H9 (cell line): ENCODE measurements around the gene DIAPH2. TPM values are rescaled to one million over a fixed set of nuclear protein-coding genes. Genes with fewer than 3 reads are reported as not detected.

Experiments
- DNase-seq: peaks from one replicate; pipeline ENCODE4 v3.0.0-alpha.2; 2017
- H2AFZ ChIP-seq: one replicate; pipeline ENCODE4 v1.6.1; 2013; ENCODE audit warnings: mild to moderate bottlenecking, low read length, control low read depth, moderate library complexity
- H2AK5ac ChIP-seq: 2 replicates; pipeline ENCODE4 v1.6.1; 2013; ENCODE audit warnings: low read length, control low read depth, mixed read lengths; ENCODE audit not compliant: insufficient read length
- H2BK120ac ChIP-seq: one replicate; pipeline ENCODE4 v1.6.1; 2013; ENCODE audit warnings: low read depth, mild to moderate bottlenecking, low read length, control low read depth, inconsistent platforms; ENCODE audit not compliant: poor library complexity, severe bottlenecking
- H2BK12ac ChIP-seq: 2 replicates; pipeline ENCODE4 v1.6.1; 2013; ENCODE audit warnings: low read length, control low read depth, mixed read lengths, low read depth; ENCODE audit not compliant: insufficient read length
- H2BK15ac ChIP-seq: 2 replicates; pipeline ENCODE4 v1.6.1; 2013; ENCODE audit warnings: low read depth, low read length, control low read depth
- H2BK20ac ChIP-seq: one replicate; pipeline ENCODE4 v1.6.1; 2013; ENCODE audit warnings: low read depth, mild to moderate bottlenecking, low read length, control low read depth, inconsistent platforms; ENCODE audit not compliant: poor library complexity, severe bottlenecking
- H2BK5ac ChIP-seq: 2 replicates; pipeline ENCODE4 v1.6.1; 2013; ENCODE audit warnings: low read length, control low read depth, mixed read lengths; ENCODE audit not compliant: insufficient read length
- H3K14ac ChIP-seq: 2 replicates; pipeline ENCODE4 v1.6.1; 2013; ENCODE audit warnings: low read length, control low read depth; ENCODE audit not compliant: insufficient read depth
- H3K18ac ChIP-seq: 2 replicates; pipeline ENCODE4 v1.6.1; 2013; ENCODE audit warnings: low read depth, mild to moderate bottlenecking, mixed read lengths, low read length, control low read depth; ENCODE audit not compliant: insufficient read length
- H3K23ac ChIP-seq: 2 replicates; pipeline ENCODE4 v1.6.1; 2013; ENCODE audit warnings: low read length, control low read depth, mixed read lengths, low read depth; ENCODE audit not compliant: insufficient read length
- H3K23me2 ChIP-seq: 2 replicates; pipeline ENCODE4 v1.6.1; 2013; ENCODE audit warnings: low read depth, mild to moderate bottlenecking, mixed read lengths, low read length, control low read depth; ENCODE audit not compliant: insufficient read length, poor library complexity, severe bottlenecking
- H3K27ac ChIP-seq: 2 replicates; pipeline ENCODE4 v1.5.1; 2013; ENCODE audit warnings: low read length, control low read depth, mixed read lengths, low read depth; ENCODE audit not compliant: insufficient read length
- H3K27me3 ChIP-seq: 2 replicates; pipeline ENCODE4 v1.6.1; 2013; ENCODE audit warnings: low read length, control low read depth, inconsistent platforms; ENCODE audit not compliant: insufficient read depth
- H3K4ac ChIP-seq: 2 replicates; pipeline ENCODE4 v1.6.1; 2013; ENCODE audit warnings: low read depth, mild to moderate bottlenecking, control low read depth, inconsistent platforms, low read length, moderate library complexity
- H3K4me1 ChIP-seq: 2 replicates; pipeline ENCODE4 v1.6.1; 2013; ENCODE audit warnings: low read length, control low read depth, inconsistent platforms; ENCODE audit not compliant: insufficient read depth
- H3K4me2 ChIP-seq: 2 replicates; pipeline ENCODE4 v1.6.1; 2013; ENCODE audit warnings: low read length, control low read depth, mixed read lengths; ENCODE audit not compliant: insufficient read length, insufficient read depth
- H3K56ac ChIP-seq: 2 replicates; pipeline ENCODE4 v1.6.1; 2013; ENCODE audit warnings: low read depth, mild to moderate bottlenecking, mixed read lengths, low read length, control low read depth; ENCODE audit not compliant: insufficient read length
- H3K79me1 ChIP-seq: 2 replicates; pipeline ENCODE4 v1.6.1; 2013; ENCODE audit warnings: low read depth, mild to moderate bottlenecking, moderate library complexity, low read length, control low read depth, inconsistent platforms; ENCODE audit not compliant: insufficient read depth, poor library complexity, severe bottlenecking
- H3K79me2 ChIP-seq: 2 replicates; pipeline ENCODE4 v1.6.1; 2013; ENCODE audit warnings: low read length, control low read depth, inconsistent platforms; ENCODE audit not compliant: insufficient read depth
- H3K9ac ChIP-seq: 2 replicates; pipeline ENCODE4 v1.6.1; 2013; ENCODE audit warnings: low read length, control low read depth, mixed read lengths; ENCODE audit not compliant: insufficient read length; ENCODE audit errors: extremely low read depth
- H3K9me3 ChIP-seq: one replicate; pipeline ENCODE4 v1.6.1; 2013; ENCODE audit warnings: low read depth, low read length, inconsistent platforms; ENCODE audit not compliant: control insufficient read depth
- H3T11ph ChIP-seq: one replicate; pipeline ENCODE4 v1.6.1; 2013; ENCODE audit warnings: mild to moderate bottlenecking, low read length, control low read depth, inconsistent platforms
- H4K20me1 ChIP-seq: one replicate; pipeline ENCODE4 v1.6.1; 2013; ENCODE audit not compliant: control insufficient read depth, insufficient read length, insufficient read depth
- H4K5ac ChIP-seq: 2 replicates; pipeline ENCODE4 v1.6.1; 2013; ENCODE audit warnings: low read depth, mild to moderate bottlenecking, mixed read lengths, low read length, control low read depth; ENCODE audit not compliant: insufficient read length
- H4K8ac ChIP-seq: replicated peaks from 2 replicates; pipeline ENCODE4 v1.6.1; 2013; ENCODE audit warnings: low read length, control low read depth, mixed read lengths, low read depth; ENCODE audit not compliant: insufficient read length
- H4K91ac ChIP-seq: 2 replicates; pipeline ENCODE4 v1.6.1; 2013; ENCODE audit warnings: low read depth, mild to moderate bottlenecking, moderate library complexity, mixed read lengths, low read length, control low read depth; ENCODE audit not compliant: insufficient read length
- H3K27ac Mint-ChIP-seq, 3 experiments: 2 replicates in 2 of 3; 3 replicates in 1 of 3; pipeline ENCODE4 v1.8.0; 2020 to 2021; ENCODE audit warnings: mixed read lengths in 3 of 3, mild to moderate bottlenecking in 1 of 3, moderate library complexity in 1 of 3
- H3K27me3 Mint-ChIP-seq: 2 replicates; pipeline ENCODE4 v1.8.0; 2021; ENCODE audit warnings: low read depth, mild to moderate bottlenecking, moderate library complexity, mixed read lengths
- H3K36me3 Mint-ChIP-seq, 3 experiments: 2 replicates in 2 of 3; 3 replicates in 1 of 3; pipeline ENCODE4 v1.8.0; 2020 to 2021; ENCODE audit warnings: low read depth in 3 of 3, mixed read lengths in 3 of 3; ENCODE audit not compliant: insufficient read depth in 1 of 3
- H3K4me1 Mint-ChIP-seq, 2 experiments: 2 replicates each; pipeline ENCODE4 v1.8.0; 2020; ENCODE audit warnings: mixed read lengths in 2 of 2
- H3K4me3 Mint-ChIP-seq, 2 experiments: 2 replicates in 1 of 2; 3 replicates in 1 of 2; pipeline ENCODE4 v1.8.0; 2020 to 2021; ENCODE audit warnings: mild to moderate bottlenecking in 2 of 2, mixed read lengths in 2 of 2, moderate library complexity in 1 of 2
- H3K9me3 Mint-ChIP-seq, 2 experiments: 2 replicates in 1 of 2; 3 replicates in 1 of 2; pipeline ENCODE4 v1.8.0; 2020; ENCODE audit warnings: mild to moderate bottlenecking in 2 of 2, mixed read lengths in 2 of 2, moderate library complexity in 1 of 2
- WGBS: extraction: QIAGEN DNeasy Blood & Tissue Kit; methylation state at CpG from one replicate; pipeline ENCODE4 v1.1.7; 2013; ENCODE audit warnings: missing lambda C conversion rate, low lambda C conversion rate, mixed read lengths; ENCODE audit not compliant: insufficient read length; ENCODE audit errors: extremely low coverage; 5-methylcytosine and 5-hydroxymethylcytosine counted together
- total RNA-seq: library from RNA; stranded (reverse); gene quantifications from 2 replicates; pipeline ENCODE4 v1.2.1, GENCODE V29; 2021
- TF ChIP-seq, protein P1 (sequence below): fragments of 200-600 bp; sonication (generic); conservative IDR thresholded peaks from 3 replicates; pipeline ENCODE4 v1.8.0; 2021; ENCODE audit warnings: antibody characterized with exemption, mild to moderate bottlenecking

The DIAPH2 gene
- total RNA-seq, 1 experiment from 2014 or later, result 45.4 TPM

DNA sequence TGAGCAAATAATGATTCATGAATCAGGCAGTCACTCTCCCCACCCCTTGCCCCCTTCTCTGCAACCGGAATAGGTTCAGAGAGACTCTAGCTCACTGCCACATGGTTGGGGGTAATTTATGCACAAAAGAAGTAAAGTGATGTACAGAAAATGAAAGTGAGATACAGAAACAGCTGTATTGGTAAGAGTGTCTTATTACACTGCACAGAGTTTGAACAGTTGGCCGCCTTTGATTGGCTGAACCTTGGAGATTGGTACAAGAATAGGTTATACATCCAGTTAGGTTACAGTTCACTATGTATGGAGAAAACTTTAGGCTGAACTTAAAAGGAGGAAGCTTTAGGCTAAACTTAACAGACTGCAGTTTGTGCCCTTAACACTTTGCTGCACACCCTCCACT, 34.6 kb upstream of the DIAPH2 start:
- H2BK5ac ChIP-seq, result no peak overlapping the region
- no peak overlapping the region for H3K27ac Mint-ChIP-seq
- no peak overlapping the region for H3K4me3 Mint-ChIP-seq
- H3K14ac ChIP-seq, result no peak overlapping the region
- WGBS, result no CpG with 5 or more reads among the region's 2 CpGs
- no peaks in the 10 kb centered on the region for H3K79me2 ChIP-seq
- no peak overlapping the region for H2AK5ac ChIP-seq
- no peak overlapping the region for H3K23ac ChIP-seq
- H4K91ac ChIP-seq, result no peak overlapping the region
- H3K9ac ChIP-seq, result no peak overlapping the region
- no peak overlapping the region for H3K27ac ChIP-seq
- no peaks in the 10 kb centered on the region for H3K27me3 ChIP-seq
- H2AFZ ChIP-seq, result no peak overlapping the region
- H3K4me1 Mint-ChIP-seq, result peaks cover 23 to 28% of the 10 kb centered on the region in 2 experiments
- no peaks in the 10 kb centered on the region for H3K9me3 ChIP-seq
- TF ChIP-seq, protein P1, sequence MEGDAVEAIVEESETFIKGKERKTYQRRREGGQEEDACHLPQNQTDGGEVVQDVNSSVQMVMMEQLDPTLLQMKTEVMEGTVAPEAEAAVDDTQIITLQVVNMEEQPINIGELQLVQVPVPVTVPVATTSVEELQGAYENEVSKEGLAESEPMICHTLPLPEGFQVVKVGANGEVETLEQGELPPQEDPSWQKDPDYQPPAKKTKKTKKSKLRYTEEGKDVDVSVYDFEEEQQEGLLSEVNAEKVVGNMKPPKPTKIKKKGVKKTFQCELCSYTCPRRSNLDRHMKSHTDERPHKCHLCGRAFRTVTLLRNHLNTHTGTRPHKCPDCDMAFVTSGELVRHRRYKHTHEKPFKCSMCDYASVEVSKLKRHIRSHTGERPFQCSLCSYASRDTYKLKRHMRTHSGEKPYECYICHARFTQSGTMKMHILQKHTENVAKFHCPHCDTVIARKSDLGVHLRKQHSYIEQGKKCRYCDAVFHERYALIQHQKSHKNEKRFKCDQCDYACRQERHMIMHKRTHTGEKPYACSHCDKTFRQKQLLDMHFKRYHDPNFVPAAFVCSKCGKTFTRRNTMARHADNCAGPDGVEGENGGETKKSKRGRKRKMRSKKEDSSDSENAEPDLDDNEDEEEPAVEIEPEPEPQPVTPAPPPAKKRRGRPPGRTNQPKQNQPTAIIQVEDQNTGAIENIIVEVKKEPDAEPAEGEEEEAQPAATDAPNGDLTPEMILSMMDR, result no peak
- H3K56ac ChIP-seq, result no peak overlapping the region
- H3K9me3 Mint-ChIP-seq, result no peaks in the 10 kb centered on the region
- no peaks in the 10 kb centered on the region for H3K79me1 ChIP-seq
- no peaks in the 10 kb centered on the region for H3K27me3 Mint-ChIP-seq
- no peak overlapping the region for H3T11ph ChIP-seq
- no peak overlapping the region for H2BK20ac ChIP-seq
- H3K18ac ChIP-seq, result no peak overlapping the region
- DNase-seq, result no peak
- no peak overlapping the region for H4K8ac ChIP-seq
- no peaks in the 10 kb centered on the region for H3K4me1 ChIP-seq
- H4K5ac ChIP-seq, result no peak overlapping the region
- H4K20me1 ChIP-seq, result no peaks in the 10 kb centered on the region
- no peak overlapping the region for H2BK120ac ChIP-seq
- no peak overlapping the region for H2BK12ac ChIP-seq
- no peaks in the 10 kb centered on the region for H3K36me3 Mint-ChIP-seq
- H3K23me2 ChIP-seq, result no peaks in the 10 kb centered on the region
- no peak overlapping the region for H3K4ac ChIP-seq
- H3K4me2 ChIP-seq, result no peak overlapping the region
- no peak overlapping the region for H2BK15ac ChIP-seq
